Stimulated activated CD4-positive, alpha-beta T cell treated with anti-CD3 and anti-CD28 coated beads, Interleukin-12 subunit alpha, Interleukin-12 subunit beta, amount 100 ng/mL, for 4 hours (primary cell): Measurements from ENCODE around the gene MAP1B.
"Not testable (repeated sequence)": the region's sequence is repeated elsewhere in the genome, so short reads cannot be mapped to it uniquely, and the experiment has no call there.

ENCODE experiments used
- DNase-seq: peaks from one replicate; pipeline ENCODE4 v3.0.0-alpha.2; 2020

The MAP1B gene

DNA sequence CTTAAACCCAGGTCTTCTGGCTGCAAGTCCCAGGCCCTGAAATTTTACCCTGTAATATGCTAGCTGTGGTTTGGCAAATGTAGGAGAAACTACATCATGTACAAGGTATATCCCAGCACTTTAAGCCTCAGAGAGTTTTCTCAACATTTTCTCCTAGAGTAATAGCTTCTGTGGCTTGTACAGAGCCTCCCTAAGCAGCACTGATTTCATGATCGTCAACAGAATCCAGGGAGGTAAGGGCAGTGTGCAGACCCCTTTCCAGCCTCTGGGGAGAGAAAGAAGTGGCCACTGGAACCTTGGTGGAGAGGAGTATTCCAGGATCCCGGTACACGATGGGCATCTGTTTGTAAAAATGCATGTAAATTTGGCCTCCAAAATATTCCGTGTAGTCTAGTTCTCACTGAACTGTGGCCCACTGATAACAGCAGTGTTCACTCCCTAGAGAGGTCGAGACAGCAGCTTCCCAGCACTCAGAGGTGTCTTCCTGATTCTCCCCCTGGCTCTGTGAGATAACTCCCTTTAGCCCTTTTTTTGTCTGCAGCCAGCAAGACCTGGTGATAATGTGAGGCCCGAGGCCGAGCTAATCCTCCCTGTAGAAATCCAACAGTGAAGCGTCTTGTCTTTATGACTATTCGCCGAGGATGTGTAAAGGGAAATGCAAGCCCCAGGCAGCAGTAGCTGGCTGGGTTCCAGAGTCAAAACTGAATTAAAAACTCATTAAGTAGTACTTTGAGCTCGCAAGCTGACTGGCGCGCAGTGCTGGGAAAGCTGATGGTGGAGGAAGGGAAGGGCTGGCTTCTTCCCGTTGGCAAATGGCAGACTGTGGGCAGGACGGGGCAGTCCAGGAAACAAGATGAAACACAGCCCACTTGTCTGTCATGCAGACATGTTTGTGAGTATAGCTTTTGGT is 59.0 kb downstream of the MAP1B start:
- no peak for DNase-seq

DNA sequence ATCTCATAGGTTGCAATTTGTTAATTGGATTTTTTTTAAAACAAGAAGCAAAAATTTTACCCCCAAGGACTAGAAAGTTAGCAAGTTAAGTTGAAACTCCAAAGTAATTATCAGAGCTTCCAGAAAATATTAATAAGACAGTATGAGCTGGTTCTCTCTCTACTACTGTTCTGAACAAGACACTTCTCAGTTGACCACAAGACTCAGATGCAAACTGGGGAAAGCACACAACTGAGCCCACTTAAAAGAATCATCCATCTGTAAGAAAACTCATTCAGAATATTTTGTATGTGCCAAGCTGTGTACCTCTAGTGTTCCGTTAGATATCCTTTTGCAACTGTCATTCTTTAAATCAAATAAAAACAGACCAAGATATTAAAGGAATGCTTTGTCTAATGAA is 60.0 kb downstream of the MAP1B start:
- DNase-seq = no peak

GRCh38 chr5:72167804-72168203 is 60.5 kb downstream of the MAP1B start:
- DNase-seq = no peak

DNA sequence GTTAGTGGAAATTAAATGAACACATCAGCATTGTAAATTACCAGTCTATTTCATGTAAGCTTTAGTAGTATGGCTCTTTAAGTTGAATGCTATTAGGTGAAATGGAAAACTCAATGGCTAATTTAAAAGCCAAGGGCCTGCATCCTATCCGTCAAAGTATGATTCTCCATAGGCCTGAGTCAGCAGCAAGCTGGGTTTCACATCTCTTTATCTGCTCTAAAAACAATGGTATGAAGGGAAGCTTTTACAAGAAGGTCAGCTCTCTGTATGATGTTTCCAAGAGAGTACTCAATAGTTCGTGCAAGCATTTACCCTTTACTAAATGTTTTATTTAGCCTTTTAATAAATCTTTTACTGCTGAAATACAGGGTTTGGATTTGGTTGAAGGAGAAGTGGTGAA is 62.8 kb downstream of the MAP1B start:
- DNase-seq = no peak

- DNase-seq = not testable (repeated sequence)
Observed at GRCh38 chr5:72171181-72171580, 63.9 kb downstream of the MAP1B start.

DNA sequence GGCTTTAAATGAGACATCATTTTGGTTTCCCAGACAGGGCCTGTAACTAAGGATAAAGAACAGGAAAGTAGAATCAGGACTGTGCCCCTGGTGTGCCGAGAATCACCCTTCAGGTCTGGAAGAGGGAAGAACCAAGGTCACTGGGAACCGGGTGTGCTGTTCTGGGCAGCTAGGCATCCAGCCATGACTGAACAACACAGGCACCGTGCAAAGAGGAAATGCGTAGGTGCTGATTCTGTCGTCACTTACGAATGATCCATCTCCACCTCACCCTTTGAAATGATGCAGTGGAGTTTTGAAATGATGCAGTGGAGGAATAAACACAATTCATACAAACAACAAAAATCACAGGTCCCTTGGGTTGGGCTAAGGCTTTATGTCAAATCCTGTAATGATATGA is 64.4 kb downstream of the MAP1B start:
- DNase-seq = no peak

- DNase-seq = no peak
Observed at GRCh38 chr5:72172786-72173185, 65.5 kb downstream of the MAP1B start.

GRCh38 chr5:72177538-72177937 is 70.3 kb downstream of the MAP1B start:
- no peak for DNase-seq

- DNase-seq = no peak
Observed at GRCh38 chr5:72179028-72179815, 71.9 kb downstream of the MAP1B start.

DNA sequence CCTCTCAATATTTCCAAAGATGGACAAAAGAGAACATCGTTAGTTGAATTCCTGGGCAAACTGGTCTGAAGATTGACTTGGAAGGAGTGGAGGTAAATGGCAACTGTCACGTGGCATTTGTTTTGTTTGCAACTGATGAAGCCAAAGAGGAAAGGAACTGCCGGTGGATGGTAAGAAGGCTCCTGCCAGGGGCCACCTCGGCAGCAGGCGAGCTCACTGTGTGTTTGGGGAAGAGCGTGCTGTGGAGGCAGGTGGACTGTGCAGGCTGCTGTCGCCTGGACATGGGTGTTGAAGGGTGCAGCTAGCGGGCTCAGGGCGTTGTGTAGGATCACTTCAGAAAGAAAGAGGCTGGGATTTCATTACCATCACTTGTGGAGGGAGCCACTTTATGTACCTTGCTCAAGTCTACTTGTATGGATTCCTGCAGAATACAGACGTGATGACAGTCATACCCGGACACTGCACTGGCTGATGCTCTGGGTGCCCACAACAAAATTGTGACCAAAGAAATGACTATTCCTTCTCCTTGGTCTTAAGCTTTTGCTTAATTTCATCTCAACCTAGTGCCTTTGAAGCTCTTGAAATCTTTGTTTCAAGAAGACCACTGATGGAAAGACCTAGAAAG is 72.7 kb downstream of the MAP1B start:
- no peak for DNase-seq

DNA sequence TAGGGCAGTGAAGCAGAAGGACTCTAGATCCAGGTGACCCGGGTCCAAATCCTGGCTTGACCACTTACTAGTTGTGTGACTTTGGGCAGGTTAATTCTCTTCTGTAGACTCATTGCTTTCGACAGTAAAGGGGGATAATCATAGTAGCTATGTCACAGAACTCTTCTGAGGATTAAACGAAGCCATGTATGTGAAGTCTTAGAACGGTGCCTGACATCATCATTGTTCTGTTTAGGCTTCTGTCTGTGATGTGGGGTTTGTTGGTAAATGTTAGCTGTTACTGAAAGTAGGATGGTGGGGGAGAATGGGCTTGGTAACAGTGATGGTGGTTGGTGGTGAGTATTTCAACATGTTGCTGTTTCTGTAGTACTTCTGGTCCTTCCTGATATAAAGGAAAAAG is 73.7 kb downstream of the MAP1B start:
- DNase-seq = no peak

GRCh38 chr5:72182686-72183085 is 75.4 kb downstream of the MAP1B start:
- DNase-seq = no peak

GRCh38 chr5:72183101-72183520 is 75.8 kb downstream of the MAP1B start:
- DNase-seq = no peak

DNA sequence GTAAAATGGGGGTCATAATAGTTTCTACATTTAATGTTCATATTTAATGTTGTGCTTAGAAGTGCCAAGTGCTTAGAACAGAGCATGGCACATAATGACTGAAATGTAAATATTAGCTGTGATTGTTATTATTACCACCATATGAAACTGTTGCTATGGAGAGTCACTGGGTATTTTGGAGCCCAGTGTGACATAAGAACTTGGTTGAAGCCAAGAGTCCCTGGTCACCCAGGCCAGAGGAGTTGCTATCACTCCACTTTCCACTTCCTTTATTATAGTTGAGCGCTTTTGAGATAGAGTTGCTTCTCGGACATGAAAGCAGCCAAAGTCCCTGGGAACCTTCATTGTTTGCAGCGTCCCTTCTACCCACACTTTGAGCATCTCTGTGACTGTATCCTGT is 77.1 kb downstream of the MAP1B start:
- DNase-seq = no peak

GRCh38 chr5:72185496-72186329 is 78.4 kb downstream of the MAP1B start:
- DNase-seq = no peak

DNA sequence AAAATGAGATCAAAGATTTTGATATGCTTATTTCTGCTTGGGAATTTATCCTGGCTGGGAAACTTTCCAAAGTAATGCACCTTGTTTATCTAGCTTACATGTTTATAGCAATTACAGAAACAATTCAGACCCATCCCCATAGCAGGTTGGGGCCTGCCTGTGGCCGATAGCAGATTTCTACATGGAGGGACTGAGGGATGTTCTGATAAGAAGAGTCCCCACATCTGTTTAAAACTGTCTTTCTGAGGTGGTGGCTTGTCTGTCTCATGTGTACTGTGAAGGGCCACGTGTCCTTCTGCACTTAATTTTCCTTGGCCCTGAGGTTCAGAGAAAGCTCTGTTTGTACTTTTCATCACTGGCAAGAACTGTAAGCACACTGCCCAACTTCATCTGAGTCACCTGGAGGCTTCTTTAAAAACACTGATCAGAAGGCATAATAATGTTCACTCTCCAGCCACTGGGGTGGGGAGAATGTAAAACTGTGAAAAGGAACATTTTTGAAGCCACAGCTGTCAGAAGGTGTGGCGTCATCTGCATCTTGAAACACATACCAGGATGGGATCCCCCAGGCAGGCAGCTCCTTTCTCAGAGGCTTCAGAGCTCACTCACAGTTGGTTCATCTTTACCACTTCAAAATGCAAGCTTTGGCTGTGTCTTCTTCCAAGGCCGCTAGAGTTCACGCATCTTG is 80.3 kb downstream of the MAP1B start:
- no peak for DNase-seq

DNA sequence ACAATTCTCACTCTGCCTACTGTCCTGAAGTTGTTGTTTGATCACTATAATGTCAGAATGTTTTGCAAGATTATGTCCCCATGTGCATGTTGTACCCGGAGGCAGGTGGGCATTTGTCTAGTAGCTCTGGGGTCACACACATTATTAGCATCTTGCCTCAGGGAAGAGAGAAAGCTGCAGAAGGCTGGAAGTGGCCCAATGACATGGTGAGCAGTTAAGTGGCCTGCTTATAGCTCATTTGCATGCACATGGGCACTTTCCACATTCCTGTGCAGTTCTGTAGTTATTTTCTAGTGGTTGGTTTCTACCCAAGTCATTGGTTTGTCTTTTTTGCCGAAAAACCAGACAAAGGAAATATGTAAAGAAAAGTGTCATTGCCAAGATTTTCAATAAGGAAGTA is 80.9 kb downstream of the MAP1B start:
- no peak for DNase-seq

- DNase-seq = no peak
Observed at GRCh38 chr5:72189146-72189545, 81.9 kb downstream of the MAP1B start.

DNA sequence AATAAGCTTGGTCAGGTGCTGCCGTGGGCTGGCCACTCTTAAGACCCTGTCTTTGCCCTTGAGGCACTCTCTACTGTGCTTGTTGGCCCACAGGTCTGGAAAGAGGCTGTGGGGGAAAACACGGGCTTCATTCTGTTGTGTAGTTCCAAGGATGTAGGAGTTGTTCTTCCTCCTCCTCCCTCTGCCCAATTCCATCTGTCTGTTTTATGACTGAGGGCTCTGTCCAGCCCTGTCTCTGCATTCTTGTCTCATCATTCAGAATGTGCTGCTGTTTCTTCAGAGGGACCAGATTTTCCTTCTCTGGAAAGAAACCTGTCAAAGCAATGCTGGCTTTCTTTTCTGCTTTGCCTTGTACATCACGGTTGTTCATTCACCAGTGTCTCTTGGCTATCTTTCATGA is 84.1 kb downstream of the MAP1B start:
- no peak for DNase-seq

GRCh38 chr5:72194846-72195245 is 87.6 kb downstream of the MAP1B start:
- no peak for DNase-seq

GRCh38 chr5:72195581-72195980 is 88.3 kb downstream of the MAP1B start:
- no peak for DNase-seq

DNA sequence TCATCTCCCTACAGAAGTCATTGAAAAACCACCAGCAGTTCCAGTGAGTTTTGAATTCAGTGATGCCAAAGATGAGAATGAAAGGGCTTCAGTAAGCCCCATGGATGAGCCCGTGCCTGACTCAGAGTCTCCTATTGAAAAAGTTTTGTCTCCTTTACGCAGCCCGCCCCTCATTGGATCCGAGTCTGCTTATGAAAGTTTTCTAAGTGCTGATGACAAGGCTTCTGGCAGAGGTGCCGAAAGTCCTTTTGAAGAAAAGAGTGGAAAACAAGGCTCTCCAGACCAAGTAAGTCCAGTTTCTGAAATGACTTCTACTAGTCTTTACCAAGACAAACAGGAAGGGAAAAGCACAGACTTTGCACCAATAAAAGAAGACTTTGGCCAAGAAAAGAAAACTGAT is 90.1 kb downstream of the MAP1B start:
- DNase-seq = no peak
